Activated naive CD8-positive, alpha-beta T cell treated with anti-CD3 and anti-CD28 coated beads, Interleukin-2, amount 50 U/mL, for 24 hours (primary cell): ENCODE data around the gene NEO1.

Source experiments
- ATAC-seq: fragments of 150-1000 bp; cut with Tn5 transposase; one replicate; pipeline ENCODE4 v1.10.0; 2021
- DNase-seq: peaks from one replicate; pipeline ENCODE4 v3.0.0; 2021
- H3K27ac Mint-ChIP-seq: one replicate; pipeline ENCODE4 v1.8.0; 2021; ENCODE audit warnings: mild to moderate bottlenecking, mixed read lengths
- H3K27me3 Mint-ChIP-seq: one replicate; pipeline ENCODE4 v1.8.0; 2021; ENCODE audit warnings: mixed read lengths
- H3K36me3 Mint-ChIP-seq: one replicate; pipeline ENCODE4 v1.8.0; 2021; ENCODE audit warnings: low read depth, mixed read lengths
- H3K4me1 Mint-ChIP-seq: one replicate; pipeline ENCODE4 v1.8.0; 2021; ENCODE audit warnings: mixed read lengths
- H3K4me3 Mint-ChIP-seq: one replicate; pipeline ENCODE4 v1.8.0; 2021; ENCODE audit warnings: mild to moderate bottlenecking, moderate library complexity, mixed read lengths
- H3K9me3 Mint-ChIP-seq: one replicate; pipeline ENCODE4 v1.8.0; 2021; ENCODE audit warnings: mixed read lengths

NEO1 gene

GRCh38 chr15:73078722-73079121 is 26.5 kb downstream of the NEO1 start:
- ATAC-seq = no peak
- Mint-ChIP-seq H3K4me3 (no peak overlapping the region), H3K27ac (no peak overlapping the region), H3K36me3 (no peaks in the 10 kb centered on the region), H3K4me1 (no peaks in the 10 kb centered on the region), H3K27me3 (peaks cover 5% of the 10 kb centered on the region), H3K9me3 (no peaks in the 10 kb centered on the region)
- DNase-seq = no peak

GRCh38 chr15:73079565-73079964 is 27.3 kb downstream of the NEO1 start:
- peaks cover 5% of the 10 kb centered on the region for H3K27me3 Mint-ChIP-seq
- no peak overlapping the region for H3K4me3 Mint-ChIP-seq
- no peak for ATAC-seq
- H3K4me1 Mint-ChIP-seq = no peaks in the 10 kb centered on the region
- no peaks in the 10 kb centered on the region for H3K9me3 Mint-ChIP-seq
- no peaks in the 10 kb centered on the region for H3K36me3 Mint-ChIP-seq
- no peak for DNase-seq
- no peak overlapping the region for H3K27ac Mint-ChIP-seq

- ATAC-seq = no peak
These were observed 29.2 kb downstream of the NEO1 start for GRCh38 chr15:73081321-73081958.

GRCh38 chr15:73082812-73083211 is 30.5 kb downstream of the NEO1 start:
- peaks cover 4% of the 10 kb centered on the region for H3K4me1 Mint-ChIP-seq
- no peaks in the 10 kb centered on the region for H3K9me3 Mint-ChIP-seq
- H3K36me3 Mint-ChIP-seq = no peaks in the 10 kb centered on the region
- ATAC-seq (no peak), DNase-seq (no peak)
- no peak overlapping the region for H3K27ac Mint-ChIP-seq
- peaks cover 10% of the 10 kb centered on the region for H3K27me3 Mint-ChIP-seq
- no peak overlapping the region for H3K4me3 Mint-ChIP-seq

More at GRCh38 chr15:73081321-73081958, 29.2 kb downstream of the NEO1 start:
- DNase-seq = no peak
- no peaks in the 10 kb centered on the region for H3K36me3 Mint-ChIP-seq
- no peak overlapping the region for H3K4me3 Mint-ChIP-seq
- no peak overlapping the region for H3K27ac Mint-ChIP-seq
- H3K4me1 Mint-ChIP-seq = no peaks in the 10 kb centered on the region
- no peaks in the 10 kb centered on the region for H3K9me3 Mint-ChIP-seq
- H3K27me3 Mint-ChIP-seq = peaks cover 7% of the 10 kb centered on the region

GRCh38 chr15:73087098-73087497 is 34.8 kb downstream of the NEO1 start:
- DNase-seq (no peak), ATAC-seq (no peak)
- Mint-ChIP-seq H3K4me1 (peaks cover 4% of the 10 kb centered on the region), H3K36me3 (no peaks in the 10 kb centered on the region), H3K27me3 (peaks cover 15% of the 10 kb centered on the region), H3K27ac (no peak overlapping the region), H3K9me3 (no peaks in the 10 kb centered on the region), H3K4me3 (no peak overlapping the region)

- ATAC-seq (no peak), DNase-seq (no peak)
- H3K4me1 Mint-ChIP-seq = no peaks in the 10 kb centered on the region
- no peaks in the 10 kb centered on the region for H3K36me3 Mint-ChIP-seq
- H3K9me3 Mint-ChIP-seq = no peaks in the 10 kb centered on the region
- no peak overlapping the region for H3K4me3 Mint-ChIP-seq
- H3K27me3 Mint-ChIP-seq = peaks cover 3% of the 10 kb centered on the region
- no peak overlapping the region for H3K27ac Mint-ChIP-seq
These were observed 52.8 kb downstream of the NEO1 start for GRCh38 chr15:73105064-73105463.

- H3K4me3 Mint-ChIP-seq = no peak overlapping the region
- ATAC-seq (no peak), DNase-seq (no peak)
- no peaks in the 10 kb centered on the region for H3K36me3 Mint-ChIP-seq
- H3K9me3 Mint-ChIP-seq = no peaks in the 10 kb centered on the region
- no peaks in the 10 kb centered on the region for H3K4me1 Mint-ChIP-seq
- H3K27me3 Mint-ChIP-seq = peaks cover 8% of the 10 kb centered on the region
- no peak overlapping the region for H3K27ac Mint-ChIP-seq
These were observed 56.4 kb downstream of the NEO1 start for GRCh38 chr15:73108676-73109075.

GRCh38 chr15:73109765-73110164 is 57.5 kb downstream of the NEO1 start:
- Mint-ChIP-seq H3K4me1 (no peaks in the 10 kb centered on the region), H3K4me3 (no peak overlapping the region), H3K27me3 (peaks cover 8% of the 10 kb centered on the region), H3K9me3 (no peaks in the 10 kb centered on the region), H3K27ac (no peak overlapping the region), H3K36me3 (no peaks in the 10 kb centered on the region)
- no peak for DNase-seq
- no peak for ATAC-seq

- Mint-ChIP-seq H3K4me3 (no peak overlapping the region), H3K27ac (no peak overlapping the region), H3K36me3 (no peaks in the 10 kb centered on the region), H3K9me3 (no peaks in the 10 kb centered on the region), H3K27me3 (peaks cover 8% of the 10 kb centered on the region), H3K4me1 (no peaks in the 10 kb centered on the region)
- no peak for ATAC-seq
- DNase-seq = no peak
These were observed 57.9 kb downstream of the NEO1 start for GRCh38 chr15:73110201-73110600.

- H3K36me3 Mint-ChIP-seq = no peaks in the 10 kb centered on the region
- H3K4me3 Mint-ChIP-seq = no peak overlapping the region
- no peak overlapping the region for H3K27ac Mint-ChIP-seq
- no peak for ATAC-seq
- H3K9me3 Mint-ChIP-seq = no peaks in the 10 kb centered on the region
- no peak for DNase-seq
- H3K27me3 Mint-ChIP-seq = peaks cover 12% of the 10 kb centered on the region
- no peaks in the 10 kb centered on the region for H3K4me1 Mint-ChIP-seq
These were observed 61.8 kb downstream of the NEO1 start for GRCh38 chr15:73114064-73114463.

GRCh38 chr15:73116164-73116563 is 63.9 kb downstream of the NEO1 start:
- Mint-ChIP-seq H3K4me3 (no peak overlapping the region), H3K4me1 (no peaks in the 10 kb centered on the region), H3K36me3 (no peaks in the 10 kb centered on the region), H3K9me3 (no peaks in the 10 kb centered on the region), H3K27me3 (peaks cover 5% of the 10 kb centered on the region), H3K27ac (no peak overlapping the region)
- DNase-seq (no peak), ATAC-seq (no peak)

GRCh38 chr15:73118055-73118454 is 65.8 kb downstream of the NEO1 start:
- no peaks in the 10 kb centered on the region for H3K4me1 Mint-ChIP-seq

GRCh38 chr15:73119478-73119877 is 67.2 kb downstream of the NEO1 start:
- ATAC-seq = no peak

More at GRCh38 chr15:73118055-73118454, 65.8 kb downstream of the NEO1 start:
- Mint-ChIP-seq H3K4me3 (no peak overlapping the region), H3K36me3 (no peaks in the 10 kb centered on the region), H3K9me3 (no peaks in the 10 kb centered on the region), H3K27me3 (peaks cover 5% of the 10 kb centered on the region), H3K27ac (no peak overlapping the region)
- DNase-seq = no peak
- ATAC-seq = no peak

GRCh38 chr15:73120269-73120668 is 68.0 kb downstream of the NEO1 start:
- H3K27ac Mint-ChIP-seq = no peak overlapping the region
- no peak for ATAC-seq
- peaks cover 2% of the 10 kb centered on the region for H3K4me1 Mint-ChIP-seq
- H3K4me3 Mint-ChIP-seq = no peak overlapping the region
- H3K36me3 Mint-ChIP-seq = no peaks in the 10 kb centered on the region
- DNase-seq = no peak
- H3K27me3 Mint-ChIP-seq = peaks cover 5% of the 10 kb centered on the region
- H3K9me3 Mint-ChIP-seq = no peaks in the 10 kb centered on the region

More at GRCh38 chr15:73119478-73119877, 67.2 kb downstream of the NEO1 start:
- no peaks in the 10 kb centered on the region for H3K9me3 Mint-ChIP-seq
- peaks cover 5% of the 10 kb centered on the region for H3K27me3 Mint-ChIP-seq
- H3K36me3 Mint-ChIP-seq = no peaks in the 10 kb centered on the region
- no peaks in the 10 kb centered on the region for H3K4me1 Mint-ChIP-seq
- no peak overlapping the region for H3K4me3 Mint-ChIP-seq
- no peak overlapping the region for H3K27ac Mint-ChIP-seq
- DNase-seq = no peak

- ATAC-seq (peak; percentile 65), DNase-seq (no peak)
- H3K9me3 Mint-ChIP-seq = no peaks in the 10 kb centered on the region
- no peaks in the 10 kb centered on the region for H3K36me3 Mint-ChIP-seq
- H3K4me3 Mint-ChIP-seq = no peak overlapping the region
- H3K27me3 Mint-ChIP-seq = peaks cover 2% of the 10 kb centered on the region
- no peak overlapping the region for H3K27ac Mint-ChIP-seq
- peaks cover 2% of the 10 kb centered on the region for H3K4me1 Mint-ChIP-seq
These were observed 73.0 kb downstream of the NEO1 start for GRCh38 chr15:73125219-73125618.
